Adrenal gland (tissue), 5 donors: Measurements from ENCODE around the gene RUSC2.

Experiments used
- POLR2A ChIP-seq, 2 donors: fragments of 450-650 bp; IDR thresholded peaks; one replicate each; pipeline ENCODE4 v1.6.1; 2017; ENCODE audit warnings: antibody characterized with exemption in 2 of 2, mild to moderate bottlenecking in 2 of 2, moderate library complexity in 1 of 2
- TF ChIP-seq, protein P1 (sequence below), 6 experiments: fragments of 450-650 bp in 4 of 6; fragments of 200-600 bp in 2 of 6; sonication (generic) in 1 of 6; IDR thresholded peaks; 1 replicate in 5 of 6; 2 replicates in 1 of 6; pipeline versions ENCODE4 v1.5.1 to v1.8.0; 2016 to 2021; ENCODE audit warnings: antibody characterized with exemption in 6 of 6, mild to moderate bottlenecking in 2 of 6, moderate library complexity in 1 of 6
- donor health status: DM: no; HTN: no; CAD: no.

DNA sequence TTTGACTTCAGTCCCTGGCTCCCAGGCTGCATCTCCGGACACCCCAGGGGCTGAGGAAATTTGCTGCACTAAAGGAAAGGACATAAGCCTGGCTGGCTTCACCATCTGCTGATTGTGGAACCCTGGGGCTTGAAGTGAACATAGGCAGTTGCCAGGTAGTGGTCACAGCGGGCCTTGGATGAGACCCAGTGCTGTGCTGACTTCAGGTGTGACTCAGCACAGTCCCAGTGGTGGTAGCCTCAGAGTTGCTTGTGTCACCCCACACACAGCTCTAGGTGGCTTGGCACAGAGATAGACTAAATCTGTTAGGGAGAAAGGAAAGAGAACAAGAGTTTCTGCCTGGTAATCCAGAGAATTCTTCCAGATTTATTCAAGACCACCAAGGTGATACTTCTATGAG is 36.1 kb upstream of the RUSC2 start:
- TF ChIP-seq, protein P1, sequence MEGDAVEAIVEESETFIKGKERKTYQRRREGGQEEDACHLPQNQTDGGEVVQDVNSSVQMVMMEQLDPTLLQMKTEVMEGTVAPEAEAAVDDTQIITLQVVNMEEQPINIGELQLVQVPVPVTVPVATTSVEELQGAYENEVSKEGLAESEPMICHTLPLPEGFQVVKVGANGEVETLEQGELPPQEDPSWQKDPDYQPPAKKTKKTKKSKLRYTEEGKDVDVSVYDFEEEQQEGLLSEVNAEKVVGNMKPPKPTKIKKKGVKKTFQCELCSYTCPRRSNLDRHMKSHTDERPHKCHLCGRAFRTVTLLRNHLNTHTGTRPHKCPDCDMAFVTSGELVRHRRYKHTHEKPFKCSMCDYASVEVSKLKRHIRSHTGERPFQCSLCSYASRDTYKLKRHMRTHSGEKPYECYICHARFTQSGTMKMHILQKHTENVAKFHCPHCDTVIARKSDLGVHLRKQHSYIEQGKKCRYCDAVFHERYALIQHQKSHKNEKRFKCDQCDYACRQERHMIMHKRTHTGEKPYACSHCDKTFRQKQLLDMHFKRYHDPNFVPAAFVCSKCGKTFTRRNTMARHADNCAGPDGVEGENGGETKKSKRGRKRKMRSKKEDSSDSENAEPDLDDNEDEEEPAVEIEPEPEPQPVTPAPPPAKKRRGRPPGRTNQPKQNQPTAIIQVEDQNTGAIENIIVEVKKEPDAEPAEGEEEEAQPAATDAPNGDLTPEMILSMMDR (IDR thresholded peaks at IDR 0.05): no peak
- no peak for TF ChIP-seq POLR2A (IDR thresholded peaks at IDR 0.05)
